ENCODE measurements around the gene NOL4L. TPM values are rescaled to one million over a fixed set of nuclear protein-coding genes. Genes with fewer than 3 reads are reported as not detected.

NOL4L gene
- total RNA-seq, 2 donors from 2014 or later: 39.6 to 50.7 TPM

GRCh38 chr20:32560989-32561830 is 23.9 kb downstream of the NOL4L start:
- WGBS, 2 experiments (ENCODE audit: insufficient coverage in 1 of 2, insufficient read length in 1 of 2): 39 to 45% methylated on average over 15 to 27 of the region's 27 CpGs

GRCh38 chr20:32560482-32560988 is 24.6 kb downstream of the NOL4L start:
- peaks cover 5% of the 10 kb centered on the region for H3K4me1 ChIP-seq (ENCODE audit: control insufficient read depth, insufficient read depth, low read length)
- no peaks in the 10 kb centered on the region for H3K9me3 ChIP-seq (ENCODE audit: control insufficient read depth, low read length)
- Mint-ChIP-seq H3K9me3 (no peaks in the 10 kb centered on the region), H3K4me3 (no peak overlapping the region), H3K27ac (no peak overlapping the region), H3K27me3 (ENCODE audit: insufficient read depth) (no peaks in the 10 kb centered on the region), H3K36me3 (ENCODE audit: low read depth) (no peaks in the 10 kb centered on the region), H3K4me1 (peaks cover 31% of the 10 kb centered on the region)
- no peak overlapping the region for H3K4me3 ChIP-seq (ENCODE audit: low read length)
- DNase-seq: no peak
- peak overlapping the region; percentile 80 for H3K27ac ChIP-seq (ENCODE audit: low read depth, low read length)
- H3K9ac ChIP-seq (ENCODE audit: extremely low read depth, low read length, poor library complexity, severe bottlenecking): no peak overlapping the region
- no peaks in the 10 kb centered on the region for H3K36me3 ChIP-seq (ENCODE audit: control insufficient read depth, insufficient read depth, low read length)
- TF ChIP-seq, protein P1, sequence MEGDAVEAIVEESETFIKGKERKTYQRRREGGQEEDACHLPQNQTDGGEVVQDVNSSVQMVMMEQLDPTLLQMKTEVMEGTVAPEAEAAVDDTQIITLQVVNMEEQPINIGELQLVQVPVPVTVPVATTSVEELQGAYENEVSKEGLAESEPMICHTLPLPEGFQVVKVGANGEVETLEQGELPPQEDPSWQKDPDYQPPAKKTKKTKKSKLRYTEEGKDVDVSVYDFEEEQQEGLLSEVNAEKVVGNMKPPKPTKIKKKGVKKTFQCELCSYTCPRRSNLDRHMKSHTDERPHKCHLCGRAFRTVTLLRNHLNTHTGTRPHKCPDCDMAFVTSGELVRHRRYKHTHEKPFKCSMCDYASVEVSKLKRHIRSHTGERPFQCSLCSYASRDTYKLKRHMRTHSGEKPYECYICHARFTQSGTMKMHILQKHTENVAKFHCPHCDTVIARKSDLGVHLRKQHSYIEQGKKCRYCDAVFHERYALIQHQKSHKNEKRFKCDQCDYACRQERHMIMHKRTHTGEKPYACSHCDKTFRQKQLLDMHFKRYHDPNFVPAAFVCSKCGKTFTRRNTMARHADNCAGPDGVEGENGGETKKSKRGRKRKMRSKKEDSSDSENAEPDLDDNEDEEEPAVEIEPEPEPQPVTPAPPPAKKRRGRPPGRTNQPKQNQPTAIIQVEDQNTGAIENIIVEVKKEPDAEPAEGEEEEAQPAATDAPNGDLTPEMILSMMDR (conservative IDR thresholded peaks at IDR 0.05): no peak
- H3K27me3 ChIP-seq (ENCODE audit: control insufficient read depth, insufficient read depth, low read length, poor library complexity, severe bottlenecking): no peaks in the 10 kb centered on the region
- WGBS, 2 experiments (ENCODE audit: insufficient coverage in 1 of 2, insufficient read length in 1 of 2): 75 to 84% methylated on average over 8 to 9 of the region's 9 CpGs

More at GRCh38 chr20:32560989-32561830, 23.9 kb downstream of the NOL4L start:
- Histone ChIP-seq H3K4me1 (ENCODE audit: control insufficient read depth, insufficient read depth, low read length) (peaks cover 5% of the 10 kb centered on the region), H3K9me3 (ENCODE audit: control insufficient read depth, low read length) (no peaks in the 10 kb centered on the region), H3K27me3 (ENCODE audit: control insufficient read depth, insufficient read depth, low read length, poor library complexity, severe bottlenecking) (no peaks in the 10 kb centered on the region), H3K4me3 (ENCODE audit: low read length) (no peak overlapping the region), H3K36me3 (ENCODE audit: control insufficient read depth, insufficient read depth, low read length) (no peaks in the 10 kb centered on the region), H3K27ac (ENCODE audit: low read depth, low read length) (peak overlapping the region; percentile 80), H3K9ac (ENCODE audit: extremely low read depth, low read length, poor library complexity, severe bottlenecking) (no peak overlapping the region)
- H3K4me1 Mint-ChIP-seq: peaks cover 31% of the 10 kb centered on the region
- H3K36me3 Mint-ChIP-seq (ENCODE audit: low read depth): no peaks in the 10 kb centered on the region
- H3K27ac Mint-ChIP-seq: peak overlapping the region; percentile 52
- no peaks in the 10 kb centered on the region for H3K9me3 Mint-ChIP-seq
- peak; percentile 69 for DNase-seq
- H3K27me3 Mint-ChIP-seq (ENCODE audit: insufficient read depth): no peaks in the 10 kb centered on the region
- H3K4me3 Mint-ChIP-seq: no peak overlapping the region
- TF ChIP-seq, protein P1 (conservative IDR thresholded peaks at IDR 0.05): no peak

- Histone ChIP-seq H3K4me1 (ENCODE audit: control insufficient read depth, insufficient read depth, low read length) (peaks cover 5% of the 10 kb centered on the region), H3K9ac (ENCODE audit: extremely low read depth, low read length, poor library complexity, severe bottlenecking) (no peak overlapping the region), H3K9me3 (ENCODE audit: control insufficient read depth, low read length) (no peaks in the 10 kb centered on the region), H3K27me3 (ENCODE audit: control insufficient read depth, insufficient read depth, low read length, poor library complexity, severe bottlenecking) (no peaks in the 10 kb centered on the region), H3K27ac (ENCODE audit: low read depth, low read length) (no peak overlapping the region), H3K4me3 (ENCODE audit: low read length) (no peak overlapping the region), H3K36me3 (ENCODE audit: control insufficient read depth, insufficient read depth, low read length) (no peaks in the 10 kb centered on the region)
- 91 to 93% methylated on average over 12 to 21 of the region's 21 CpGs for WGBS, 2 experiments (ENCODE audit: insufficient coverage in 1 of 2, insufficient read length in 1 of 2)
- DNase-seq: no peak
- Mint-ChIP-seq H3K36me3 (ENCODE audit: low read depth) (no peaks in the 10 kb centered on the region), H3K4me1 (peaks cover 31% of the 10 kb centered on the region), H3K9me3 (no peaks in the 10 kb centered on the region), H3K4me3 (no peak overlapping the region), H3K27me3 (ENCODE audit: insufficient read depth) (no peaks in the 10 kb centered on the region), H3K27ac (no peak overlapping the region)
- TF ChIP-seq, protein P1 (conservative IDR thresholded peaks at IDR 0.05): no peak
Observed at GRCh38 chr20:32559753-32560380, 25.3 kb downstream of the NOL4L start.

Measured in endodermal cell (in vitro differentiated cells).